GM18502 (cell line): ENCODE measurements around the gene FGR.

Source experiments
- ATAC-seq: cut with Tn5 transposase; IDR thresholded peaks from one replicate; pipeline ENCODE4 v1.9.1; 2021; ENCODE audit warnings: mild to moderate bottlenecking; ENCODE audit not compliant: unreplicated experiment, poor library complexity

Gene FGR

GRCh38 chr1:27592931-27593677, 41.9 kb downstream of the FGR start:
- no peak for ATAC-seq

- no peak for ATAC-seq
These were observed 42.6 kb downstream of the FGR start for GRCh38 chr1:27592232-27592930.

GRCh38 chr1:27591622-27592021, 43.4 kb downstream of the FGR start:
- no peak for ATAC-seq

- ATAC-seq = no peak
These were observed 44.0 kb downstream of the FGR start for GRCh38 chr1:27590917-27591508.

GRCh38 chr1:27589841-27590426, 45.1 kb downstream of the FGR start:
- no peak for ATAC-seq

GRCh38 chr1:27589441-27589840, 45.5 kb downstream of the FGR start:
- no peak for ATAC-seq

GRCh38 chr1:27588256-27589232, 46.4 kb downstream of the FGR start:
- ATAC-seq = no peak

GRCh38 chr1:27585684-27586083, 49.3 kb downstream of the FGR start:
- no peak for ATAC-seq

GRCh38 chr1:27584453-27584852, 50.5 kb downstream of the FGR start:
- no peak for ATAC-seq

- ATAC-seq = no peak
These were observed 51.5 kb downstream of the FGR start for GRCh38 chr1:27583479-27583878.

- ATAC-seq = no peak
These were observed 53.2 kb downstream of the FGR start for GRCh38 chr1:27581823-27582243.

GRCh38 chr1:27577504-27578188, 57.3 kb downstream of the FGR start:
- no peak for ATAC-seq

- ATAC-seq = no peak
These were observed 58.2 kb downstream of the FGR start for GRCh38 chr1:27576806-27577227.

- no peak for ATAC-seq
These were observed 59.1 kb downstream of the FGR start for GRCh38 chr1:27575840-27576331.

GRCh38 chr1:27574871-27575831, 59.8 kb downstream of the FGR start:
- no peak for ATAC-seq

- no peak for ATAC-seq
These were observed 60.8 kb downstream of the FGR start for GRCh38 chr1:27574001-27574781.

GRCh38 chr1:27572679-27573426, 62.1 kb downstream of the FGR start:
- ATAC-seq = no peak
